Inferior parietal cortex (tissue), 1 donor: ENCODE results near the gene NRL.

Experiments
- DNase-seq: peaks from one replicate; pipeline ENCODE4 v3.0.0-alpha.2; 2016; ENCODE audit errors: extremely low spot score

NRL gene

GRCh38 chr14:24114532-24115421 lies at the start of gene NRL, which contains the start of gene DCAF11:
NRL (minus strand) TSS chr14:24114949; CDS start chr14:24082848, 32,101 bp downstream.
DCAF11 (plus strand) TSS chr14:24114777; CDS start chr14:24115595, 818 bp downstream.
- peak; percentile 98 for DNase-seq

- DNase-seq = no peak
Measured at GRCh38 chr14:24162093-24162492, 47.3 kb upstream of the NRL start.

- peak; percentile 97 for DNase-seq
Measured at GRCh38 chr14:24160850-24161804, 46.4 kb upstream of the NRL start, which contains the start of gene IRF9. IRF9 (plus strand) TSS chr14:24161265; CDS start chr14:24162145, 880 bp downstream.

GRCh38 chr14:24160499-24160849 lies 45.7 kb upstream of the NRL start:
- DNase-seq = no peak

- no peak for DNase-seq
Measured at GRCh38 chr14:24159777-24160498, 45.2 kb upstream of the NRL start.

GRCh38 chr14:24157331-24157730 lies 42.6 kb upstream of the NRL start:
- no peak for DNase-seq

GRCh38 chr14:24156840-24157239 lies 42.1 kb upstream of the NRL start:
- no peak for DNase-seq

GRCh38 chr14:24155100-24155499 lies 40.4 kb upstream of the NRL start:
- no peak for DNase-seq

GRCh38 chr14:24151404-24152080 lies 36.8 kb upstream of the NRL start:
- no peak for DNase-seq

GRCh38 chr14:24150993-24151392 lies 36.2 kb upstream of the NRL start:
- DNase-seq = no peak

GRCh38 chr14:24150567-24150966 lies 35.8 kb upstream of the NRL start:
- DNase-seq = no peak

- no peak for DNase-seq
Measured at GRCh38 chr14:24150061-24150460, 35.3 kb upstream of the NRL start.

GRCh38 chr14:24149302-24149969 lies 34.7 kb upstream of the NRL start:
- no peak for DNase-seq

- DNase-seq = no peak
Measured at GRCh38 chr14:24147761-24148428, 33.1 kb upstream of the NRL start.

GRCh38 chr14:24146978-24147760 lies 32.4 kb upstream of the NRL start, which contains the start of gene RNF31:
RNF31 (plus strand) TSS chr14:24147498; CDS start chr14:24147699, 201 bp downstream.
- DNase-seq = peak; percentile 97

GRCh38 chr14:24146453-24146977 lies 31.8 kb upstream of the NRL start, which contains the start of gene PSME2:
PSME2 (minus strand) TSS chr14:24146610; CDS start chr14:24146581, 29 bp downstream.
- peak; percentile 67 for DNase-seq

- DNase-seq = no peak
Measured at GRCh38 chr14:24145690-24146452, 31.1 kb upstream of the NRL start.

GRCh38 chr14:24145219-24145618 lies 30.5 kb upstream of the NRL start:
- DNase-seq = no peak
